Measurements from ENCODE around the gene DHX40. TPM values are rescaled to one million over a fixed set of nuclear protein-coding genes. Genes with fewer than 3 reads are reported as not detected.

DHX40 gene
- total RNA-seq, 1 donor = 85.1 TPM

- Histone ChIP-seq H3K27me3 (ENCODE audit: insufficient read depth, low read length) (no peaks in the 10 kb centered on the region), H3K4me1 (ENCODE audit: insufficient read depth, low read length) (no peaks in the 10 kb centered on the region), H3K4me3 (ENCODE audit: low read length) (no peak overlapping the region), H3K9me3 (ENCODE audit: low read depth, low read length) (no peaks in the 10 kb centered on the region)
Measured at GRCh38 chr17:59607817-59608403, 42.5 kb downstream of the DHX40 start.

GRCh38 chr17:59611503-59611902, 46.1 kb downstream of the DHX40 start:
- H3K4me3 ChIP-seq (ENCODE audit: low read length) = no peak overlapping the region
- H3K4me1 ChIP-seq (ENCODE audit: insufficient read depth, low read length) = no peaks in the 10 kb centered on the region
- H3K9me3 ChIP-seq (ENCODE audit: low read depth, low read length) = no peaks in the 10 kb centered on the region
- H3K27me3 ChIP-seq (ENCODE audit: insufficient read depth, low read length) = no peaks in the 10 kb centered on the region

GRCh38 chr17:59616253-59616920, 51.0 kb downstream of the DHX40 start:
- no peaks in the 10 kb centered on the region for H3K27me3 ChIP-seq (ENCODE audit: insufficient read depth, low read length)
- no peaks in the 10 kb centered on the region for H3K9me3 ChIP-seq (ENCODE audit: low read depth, low read length)
- H3K4me3 ChIP-seq (ENCODE audit: low read length) = no peak overlapping the region
- peaks cover 11% of the 10 kb centered on the region for H3K4me1 ChIP-seq (ENCODE audit: insufficient read depth, low read length)

GRCh38 chr17:59617156-59617732, 51.8 kb downstream of the DHX40 start:
- no peak overlapping the region for H3K4me3 ChIP-seq (ENCODE audit: low read length)
- H3K9me3 ChIP-seq (ENCODE audit: low read depth, low read length) = no peaks in the 10 kb centered on the region
- H3K27me3 ChIP-seq (ENCODE audit: insufficient read depth, low read length) = no peaks in the 10 kb centered on the region
- peaks cover 19% of the 10 kb centered on the region for H3K4me1 ChIP-seq (ENCODE audit: insufficient read depth, low read length)

GRCh38 chr17:59619035-59619297, 53.6 kb downstream of the DHX40 start:
- Histone ChIP-seq H3K4me3 (ENCODE audit: low read length) (peak overlapping the region; percentile 97), H3K27me3 (ENCODE audit: insufficient read depth, low read length) (no peaks in the 10 kb centered on the region), H3K4me1 (ENCODE audit: insufficient read depth, low read length) (peaks cover 31% of the 10 kb centered on the region), H3K9me3 (ENCODE audit: low read depth, low read length) (no peaks in the 10 kb centered on the region)

GRCh38 chr17:59619298-59620063, 54.1 kb downstream of the DHX40 start, which contains the start of gene CLTC:
CLTC (plus strand) TSS chr17:59619895; CDS start chr17:59620132, 237 bp downstream.
- Histone ChIP-seq H3K4me1 (ENCODE audit: insufficient read depth, low read length) (peaks cover 36% of the 10 kb centered on the region), H3K9me3 (ENCODE audit: low read depth, low read length) (no peaks in the 10 kb centered on the region), H3K27me3 (ENCODE audit: insufficient read depth, low read length) (no peaks in the 10 kb centered on the region), H3K4me3 (ENCODE audit: low read length) (peak within 1 kb of the TSS; percentile 97)

GRCh38 chr17:59620064-59620359, 54.6 kb downstream of the DHX40 start:
- Histone ChIP-seq H3K9me3 (ENCODE audit: low read depth, low read length) (no peaks in the 10 kb centered on the region), H3K27me3 (ENCODE audit: insufficient read depth, low read length) (no peaks in the 10 kb centered on the region), H3K4me1 (ENCODE audit: insufficient read depth, low read length) (peaks cover 41% of the 10 kb centered on the region), H3K4me3 (ENCODE audit: low read length) (peak overlapping the region; percentile 97)

- peak overlapping the region; percentile 97 for H3K4me3 ChIP-seq (ENCODE audit: low read length)
- no peaks in the 10 kb centered on the region for H3K9me3 ChIP-seq (ENCODE audit: low read depth, low read length)
- H3K27me3 ChIP-seq (ENCODE audit: insufficient read depth, low read length) = no peaks in the 10 kb centered on the region
- peaks cover 44% of the 10 kb centered on the region for H3K4me1 ChIP-seq (ENCODE audit: insufficient read depth, low read length)
Measured at GRCh38 chr17:59620518-59621259, 55.3 kb downstream of the DHX40 start.

GRCh38 chr17:59621771-59622170, 56.4 kb downstream of the DHX40 start:
- Histone ChIP-seq H3K4me3 (ENCODE audit: low read length) (no peak overlapping the region), H3K27me3 (ENCODE audit: insufficient read depth, low read length) (no peaks in the 10 kb centered on the region), H3K9me3 (ENCODE audit: low read depth, low read length) (no peaks in the 10 kb centered on the region), H3K4me1 (ENCODE audit: insufficient read depth, low read length) (peaks cover 50% of the 10 kb centered on the region)

- peaks cover 62% of the 10 kb centered on the region for H3K4me1 ChIP-seq (ENCODE audit: insufficient read depth, low read length)
- no peaks in the 10 kb centered on the region for H3K27me3 ChIP-seq (ENCODE audit: insufficient read depth, low read length)
- no peaks in the 10 kb centered on the region for H3K9me3 ChIP-seq (ENCODE audit: low read depth, low read length)
- H3K4me3 ChIP-seq (ENCODE audit: low read length) = no peak overlapping the region
Measured at GRCh38 chr17:59623151-59623550, 57.7 kb downstream of the DHX40 start.

GRCh38 chr17:59626756-59627155, 61.3 kb downstream of the DHX40 start:
- no peaks in the 10 kb centered on the region for H3K27me3 ChIP-seq (ENCODE audit: insufficient read depth, low read length)
- H3K9me3 ChIP-seq (ENCODE audit: low read depth, low read length) = no peaks in the 10 kb centered on the region
- H3K4me1 ChIP-seq (ENCODE audit: insufficient read depth, low read length) = peaks cover 71% of the 10 kb centered on the region
- H3K4me3 ChIP-seq (ENCODE audit: low read length) = no peak overlapping the region

GRCh38 chr17:59627274-59627673, 61.9 kb downstream of the DHX40 start:
- Histone ChIP-seq H3K4me3 (ENCODE audit: low read length) (no peak overlapping the region), H3K4me1 (ENCODE audit: insufficient read depth, low read length) (peaks cover 71% of the 10 kb centered on the region), H3K27me3 (ENCODE audit: insufficient read depth, low read length) (no peaks in the 10 kb centered on the region), H3K9me3 (ENCODE audit: low read depth, low read length) (no peaks in the 10 kb centered on the region)

- H3K27me3 ChIP-seq (ENCODE audit: insufficient read depth, low read length) = no peaks in the 10 kb centered on the region
- peaks cover 69% of the 10 kb centered on the region for H3K4me1 ChIP-seq (ENCODE audit: insufficient read depth, low read length)
Measured at GRCh38 chr17:59627770-59628171, 62.4 kb downstream of the DHX40 start.

GRCh38 chr17:59629174-59629573, 63.8 kb downstream of the DHX40 start:
- no peaks in the 10 kb centered on the region for H3K27me3 ChIP-seq (ENCODE audit: insufficient read depth, low read length)
- H3K9me3 ChIP-seq (ENCODE audit: low read depth, low read length) = no peaks in the 10 kb centered on the region
- peaks cover 65% of the 10 kb centered on the region for H3K4me1 ChIP-seq (ENCODE audit: insufficient read depth, low read length)
- no peak overlapping the region for H3K4me3 ChIP-seq (ENCODE audit: low read length)

More at GRCh38 chr17:59627770-59628171, 62.4 kb downstream of the DHX40 start:
- Histone ChIP-seq H3K4me3 (ENCODE audit: low read length) (no peak overlapping the region), H3K9me3 (ENCODE audit: low read depth, low read length) (no peaks in the 10 kb centered on the region)

- Histone ChIP-seq H3K9me3 (ENCODE audit: low read depth, low read length) (no peaks in the 10 kb centered on the region), H3K27me3 (ENCODE audit: insufficient read depth, low read length) (no peaks in the 10 kb centered on the region), H3K4me3 (ENCODE audit: low read length) (no peak overlapping the region), H3K4me1 (ENCODE audit: insufficient read depth, low read length) (peaks cover 59% of the 10 kb centered on the region)
Measured at GRCh38 chr17:59631276-59631675, 65.9 kb downstream of the DHX40 start.
